Measurements from ENCODE around the gene SLC6A13.

Gene SLC6A13

DNA sequence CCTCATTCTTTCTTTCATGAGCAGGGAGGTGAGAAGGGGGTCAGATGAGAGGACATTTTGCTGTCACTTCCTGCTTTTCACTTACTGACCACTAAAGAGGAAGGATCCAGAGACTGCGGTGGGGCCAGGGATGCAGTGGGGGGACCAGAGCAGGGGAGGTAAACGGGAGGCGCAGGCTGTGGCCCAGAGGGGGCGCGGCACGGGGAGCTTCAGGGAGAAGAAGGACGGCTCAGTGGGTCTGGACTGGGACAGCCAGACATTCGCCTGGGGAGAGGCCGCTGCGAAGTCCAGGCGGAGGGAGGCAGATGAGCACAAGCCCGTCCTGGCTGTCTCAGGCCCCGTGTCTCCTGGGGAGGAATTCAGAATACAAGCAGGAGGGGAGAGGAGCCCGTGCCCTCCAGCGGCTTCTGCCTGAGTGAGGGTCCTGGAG is 89.9 kb downstream of the SLC6A13 start:
- peak; percentile 49 for DNase-seq
- in situ Hi-C loops (cut with MboI; ENCODE audit: low pct_unique_long_range_greater_than_20kb, low sequenced_read_pairs) = no loop called here

DNA sequence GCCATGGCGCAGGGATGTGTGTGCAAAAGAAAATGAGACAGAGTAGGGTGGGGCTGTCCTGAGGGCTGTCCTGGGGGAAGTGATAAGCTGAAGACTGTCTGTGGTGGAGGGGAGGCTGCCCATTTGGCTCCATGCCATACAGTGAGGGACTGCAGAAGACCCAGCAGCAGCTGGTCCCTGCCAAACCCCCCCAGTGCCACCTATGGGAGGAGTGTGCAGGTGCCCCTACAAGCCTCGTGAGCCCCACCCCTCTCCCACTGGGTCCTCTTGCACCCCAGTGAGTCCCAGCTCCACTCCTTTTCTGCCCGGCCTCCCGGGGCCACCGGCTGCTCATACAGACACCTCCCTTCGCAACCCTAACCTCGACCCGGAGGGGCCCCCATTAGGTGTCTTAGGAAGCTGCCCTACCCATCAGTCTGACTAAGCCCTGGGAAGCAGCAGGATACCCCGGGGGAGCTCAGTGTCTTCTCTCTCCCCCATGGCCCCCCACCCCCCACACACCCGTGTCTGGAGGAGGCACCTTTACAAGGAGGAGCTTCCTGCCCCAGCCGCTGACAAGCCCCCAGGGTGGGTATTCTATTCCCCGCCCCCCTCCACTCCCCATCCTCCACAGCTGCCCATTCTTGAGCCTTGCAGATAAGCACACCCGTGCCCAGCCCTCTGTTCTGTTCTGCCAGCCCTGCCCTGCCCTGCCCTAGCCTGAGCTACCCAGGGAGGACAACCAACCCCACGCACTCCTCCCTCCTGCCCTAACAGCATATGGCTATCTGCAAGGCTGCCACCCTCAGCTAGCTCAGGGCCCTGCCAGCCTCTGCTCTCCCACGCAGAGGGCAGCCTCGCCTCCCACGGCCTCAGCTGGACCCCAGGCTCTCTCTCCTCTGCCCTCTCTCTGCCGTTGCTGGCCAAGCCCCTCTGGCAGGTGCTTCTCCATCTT is 90.6 kb downstream of the SLC6A13 start:
- in situ Hi-C loops (cut with MboI; ENCODE audit: low pct_unique_long_range_greater_than_20kb, low sequenced_read_pairs) = no loop called here
- DNase-seq = no peak

DNA sequence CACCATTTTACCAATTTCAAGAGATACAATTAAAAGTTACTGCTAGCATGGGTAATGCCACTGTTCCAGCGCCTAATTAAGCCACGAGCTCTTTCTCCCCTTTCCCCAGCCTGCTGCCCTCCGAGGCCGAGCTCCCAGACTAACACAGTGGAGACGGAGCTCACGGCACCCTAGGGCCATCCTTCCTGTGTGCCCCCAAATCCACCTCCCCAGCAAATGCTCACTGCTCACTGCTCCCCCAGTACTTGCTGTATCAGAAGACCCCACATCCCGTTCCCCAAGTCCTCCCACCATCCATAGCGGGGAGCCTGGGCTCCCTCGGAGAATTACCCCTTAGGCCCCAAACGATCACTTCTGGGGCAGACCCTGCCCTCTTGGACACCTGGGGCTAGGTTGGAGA is 91.4 kb downstream of the SLC6A13 start:
- in situ Hi-C loops (cut with MboI; ENCODE audit: low pct_unique_long_range_greater_than_20kb, low sequenced_read_pairs) = no loop called here
- DNase-seq = no peak
